ENCODE results near the gene NRBF2.

DNA sequence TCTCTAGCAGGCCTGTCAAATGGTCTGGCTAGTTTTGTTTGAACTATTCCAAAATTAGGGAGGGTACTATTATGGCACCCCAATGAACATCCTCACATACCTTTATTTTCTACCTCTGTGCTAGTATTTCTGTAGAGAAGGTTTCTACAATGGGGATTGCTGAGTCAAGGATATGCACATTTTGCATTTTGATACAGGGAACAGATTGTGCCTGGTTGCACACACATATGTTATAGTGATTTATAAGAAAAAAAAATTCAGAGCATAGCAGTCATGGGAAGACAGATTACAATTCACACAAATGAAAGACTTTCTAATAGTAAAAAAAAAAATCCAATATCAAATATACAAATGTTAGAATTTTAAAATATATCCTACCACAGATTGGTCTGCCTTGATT, 14.1 kb upstream of the NRBF2 start:
- TF ChIP-seq, protein P1, sequence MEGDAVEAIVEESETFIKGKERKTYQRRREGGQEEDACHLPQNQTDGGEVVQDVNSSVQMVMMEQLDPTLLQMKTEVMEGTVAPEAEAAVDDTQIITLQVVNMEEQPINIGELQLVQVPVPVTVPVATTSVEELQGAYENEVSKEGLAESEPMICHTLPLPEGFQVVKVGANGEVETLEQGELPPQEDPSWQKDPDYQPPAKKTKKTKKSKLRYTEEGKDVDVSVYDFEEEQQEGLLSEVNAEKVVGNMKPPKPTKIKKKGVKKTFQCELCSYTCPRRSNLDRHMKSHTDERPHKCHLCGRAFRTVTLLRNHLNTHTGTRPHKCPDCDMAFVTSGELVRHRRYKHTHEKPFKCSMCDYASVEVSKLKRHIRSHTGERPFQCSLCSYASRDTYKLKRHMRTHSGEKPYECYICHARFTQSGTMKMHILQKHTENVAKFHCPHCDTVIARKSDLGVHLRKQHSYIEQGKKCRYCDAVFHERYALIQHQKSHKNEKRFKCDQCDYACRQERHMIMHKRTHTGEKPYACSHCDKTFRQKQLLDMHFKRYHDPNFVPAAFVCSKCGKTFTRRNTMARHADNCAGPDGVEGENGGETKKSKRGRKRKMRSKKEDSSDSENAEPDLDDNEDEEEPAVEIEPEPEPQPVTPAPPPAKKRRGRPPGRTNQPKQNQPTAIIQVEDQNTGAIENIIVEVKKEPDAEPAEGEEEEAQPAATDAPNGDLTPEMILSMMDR (conservative IDR thresholded peaks at IDR 0.05) = no peak
- TF ChIP-seq EZH2 (IDR thresholded peaks at IDR 0.05; ENCODE audit: low read depth) = no peak
